Measurements from ENCODE around the gene IL19.

Gene IL19

DNA sequence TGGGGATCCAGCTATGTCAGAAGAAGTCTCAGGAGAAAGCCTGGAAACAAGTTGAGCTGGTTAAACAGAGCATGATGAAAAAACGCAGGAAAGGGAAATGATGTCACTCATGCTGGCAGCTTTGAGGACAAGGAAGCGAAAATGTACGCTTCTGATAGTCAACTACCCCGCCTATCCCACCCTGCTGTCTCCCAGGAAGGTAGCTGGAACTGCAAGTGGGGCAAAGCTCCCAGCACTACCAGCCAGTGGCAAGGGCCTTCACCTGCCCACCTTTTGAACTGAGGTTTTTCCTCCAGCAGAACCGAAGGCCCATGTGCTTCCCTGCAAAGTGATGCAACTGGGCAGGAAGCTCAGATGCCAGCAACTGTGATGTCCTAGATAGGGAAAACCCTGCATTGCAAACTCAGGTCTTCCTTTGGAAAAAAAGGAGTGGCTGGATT is 88.5 kb downstream of the IL19 start:
- no peak for DNase-seq (ENCODE audit: low read depth, low spot score)

GRCh38 chr1:206860165-206860564 is 89.6 kb downstream of the IL19 start:
- no peak for DNase-seq (ENCODE audit: low read depth, low spot score)

DNA sequence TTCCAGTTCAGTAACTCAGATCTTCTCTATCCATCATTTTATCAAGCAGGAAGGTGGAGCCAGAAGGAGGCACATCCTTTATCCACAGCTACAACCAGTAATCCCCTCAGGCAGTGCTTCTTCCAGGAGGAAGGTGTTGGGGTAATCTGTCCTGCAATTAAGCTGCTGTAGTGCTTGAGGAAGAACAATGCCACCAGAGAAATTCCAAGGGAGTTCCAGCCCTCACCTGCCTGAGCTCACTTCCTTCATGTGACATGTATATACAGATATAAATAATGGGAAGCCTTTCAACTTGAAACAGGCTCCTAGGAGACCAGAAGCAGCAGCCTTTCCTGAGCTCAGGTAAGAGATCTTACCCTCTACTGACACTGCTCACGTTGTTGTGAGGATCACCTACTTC is 92.7 kb downstream of the IL19 start:
- DNase-seq (ENCODE audit: low read depth, low spot score), result no peak

DNA sequence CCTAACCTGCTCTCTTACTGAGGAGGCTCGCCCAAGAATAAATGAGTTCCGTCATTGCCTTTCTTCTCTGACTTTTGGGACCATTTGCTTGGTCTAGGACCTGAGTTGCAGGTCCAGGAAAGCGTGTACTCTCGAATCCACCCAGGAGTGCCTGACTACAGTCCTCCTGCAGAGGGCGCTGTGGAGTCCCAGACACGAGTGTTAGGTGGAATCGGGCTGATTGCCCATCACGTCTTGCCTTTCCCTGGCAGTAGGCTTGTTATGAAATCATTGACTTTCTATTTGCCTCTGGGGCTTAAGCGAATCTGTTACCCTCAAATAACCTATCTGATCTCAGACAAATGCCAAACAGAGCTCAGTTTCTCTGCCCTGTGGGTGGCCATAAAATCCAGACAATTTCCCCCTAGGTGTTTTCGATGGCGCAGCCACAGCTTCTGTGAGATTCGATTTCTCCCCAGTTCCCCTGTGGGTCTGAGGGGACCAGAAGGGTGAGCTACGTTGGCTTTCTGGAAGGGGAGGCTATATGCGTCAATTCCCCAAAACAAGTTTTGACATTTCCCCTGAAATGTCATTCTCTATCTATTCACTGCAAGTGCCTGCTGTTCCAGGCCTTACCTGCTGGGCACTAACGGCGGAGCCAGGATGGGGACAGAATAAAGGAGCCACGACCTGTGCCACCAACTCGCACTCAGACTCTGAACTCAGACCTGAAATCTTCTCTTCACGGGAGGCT is 94.5 kb downstream of the IL19 start, which contains the start of gene IL20:
Gene IL20, plus strand, starts transcription at position 685 of the 733 bp plus-strand sequence. CDS start 230 bp downstream, outside the sequence.
- DNase-seq (ENCODE audit: low read depth, low spot score), result peak; percentile 29

DNA sequence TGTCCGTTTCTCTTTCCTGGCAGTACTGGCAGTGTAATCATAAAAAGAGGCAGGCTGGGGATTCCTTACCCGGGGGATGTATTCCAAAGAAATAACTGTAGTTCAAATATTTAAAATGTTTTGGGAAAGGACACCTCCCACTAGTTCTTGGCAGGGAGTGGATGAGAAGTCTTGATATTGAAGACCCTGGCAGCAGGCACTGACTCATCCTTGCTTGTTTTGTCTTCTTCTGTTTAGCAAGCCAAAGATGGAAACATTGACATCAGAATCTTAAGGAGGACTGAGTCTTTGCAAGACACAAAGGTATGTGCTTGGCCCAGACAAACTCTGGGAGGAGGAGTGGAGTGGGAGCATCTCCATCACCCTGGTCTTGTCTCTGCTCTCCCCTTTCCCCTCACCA is 95.5 kb downstream of the IL19 start:
- no peak for DNase-seq (ENCODE audit: low read depth, low spot score)

GRCh38 chr1:206867239-206867638 is 96.7 kb downstream of the IL19 start:
- DNase-seq (ENCODE audit: low read depth, low spot score), result no peak

- no peak for DNase-seq (ENCODE audit: low read depth, low spot score)
Measured at GRCh38 chr1:206867716-206868115, 97.1 kb downstream of the IL19 start.

- DNase-seq (ENCODE audit: low read depth, low spot score), result no peak
Measured at GRCh38 chr1:206868264-206868663, 97.7 kb downstream of the IL19 start.

DNA sequence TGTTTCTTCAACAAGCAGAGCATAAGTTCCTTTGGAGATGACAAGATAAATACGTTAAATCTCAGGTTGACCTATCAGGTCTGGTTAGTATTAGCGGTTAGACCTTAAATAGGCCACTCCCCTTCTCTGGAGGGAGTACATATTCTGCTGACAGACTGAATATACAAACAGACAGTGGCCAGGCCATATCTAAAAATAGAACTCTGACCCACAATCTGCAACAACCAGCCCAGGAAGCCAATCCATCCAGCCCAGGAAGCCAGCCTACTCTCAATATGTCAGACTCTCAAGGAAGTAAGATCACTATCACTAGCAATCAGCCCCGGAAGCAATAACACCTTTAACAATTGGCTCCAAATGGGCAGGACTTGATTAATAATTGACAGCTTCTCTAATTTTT is 101.6 kb downstream of the IL19 start:
- no peak for DNase-seq (ENCODE audit: low read depth, low spot score)

DNA sequence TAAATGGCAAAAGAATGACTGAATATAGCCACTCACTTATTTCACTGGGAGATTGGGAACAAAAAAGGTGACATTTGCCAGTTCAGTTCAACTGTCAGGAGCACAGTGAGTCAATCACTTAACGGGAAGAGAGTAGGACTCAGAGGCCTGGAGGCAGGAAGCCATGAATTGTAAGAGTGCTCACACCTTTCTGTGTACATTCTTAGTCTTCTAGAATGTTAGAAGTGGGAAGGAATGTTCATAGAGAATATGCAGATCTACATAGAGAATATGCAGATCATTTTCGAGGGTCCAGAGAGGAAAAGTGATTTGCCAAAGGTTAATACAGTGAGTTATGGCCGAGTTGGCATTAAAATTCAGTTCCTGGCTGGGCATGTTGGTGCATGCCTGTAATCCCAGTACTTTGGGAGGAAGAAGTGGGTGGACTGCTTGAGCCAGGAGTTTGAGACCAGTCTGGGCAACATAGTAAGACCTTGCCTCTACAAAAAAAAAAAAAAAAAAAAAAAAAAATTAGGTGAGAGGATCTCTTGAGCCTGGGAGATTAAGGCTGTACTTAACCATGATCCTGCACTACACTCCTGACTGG is 103.1 kb downstream of the IL19 start:
- DNase-seq (ENCODE audit: low read depth, low spot score), result no peak

- DNase-seq (ENCODE audit: low read depth, low spot score), result no peak
Measured at GRCh38 chr1:206875752-206876377, 105.3 kb downstream of the IL19 start.

DNA sequence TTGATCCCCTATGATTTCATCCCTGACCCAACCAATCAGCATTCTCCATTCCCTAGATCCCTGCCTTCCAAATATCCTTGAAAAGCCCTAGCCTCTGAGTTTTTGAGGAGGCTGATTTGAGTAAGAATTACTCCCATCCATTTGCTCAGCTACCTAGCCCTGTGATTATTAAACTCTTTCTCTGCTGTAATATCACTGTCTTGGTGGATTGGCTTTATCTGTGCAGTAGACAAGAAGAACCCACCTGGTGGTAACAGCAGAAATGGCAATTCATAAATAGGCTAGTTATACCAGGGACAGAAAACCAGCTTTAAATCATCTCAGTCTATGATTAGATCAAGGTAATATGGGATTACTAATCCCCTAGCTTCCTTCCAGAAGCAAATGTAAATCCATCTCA is 107.9 kb downstream of the IL19 start:
- DNase-seq (ENCODE audit: low read depth, low spot score), result no peak

DNA sequence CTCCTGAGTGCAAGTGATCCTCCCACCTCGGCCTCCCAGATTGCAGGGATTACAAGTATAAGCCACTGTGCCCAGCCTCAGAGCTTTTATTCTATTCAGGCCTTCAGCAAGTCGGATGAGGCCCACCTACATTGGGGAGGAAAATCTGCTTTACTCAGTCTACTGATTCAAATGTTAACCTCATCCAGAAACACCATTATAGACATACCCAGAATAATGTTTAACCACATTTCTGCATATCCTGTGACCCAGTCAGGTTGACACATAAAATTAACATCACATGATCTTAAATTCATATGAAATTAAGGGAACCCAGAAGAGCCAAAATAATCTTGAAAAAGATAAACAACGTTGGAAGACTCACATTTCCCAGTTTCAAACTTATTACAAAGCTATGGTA is 109.7 kb downstream of the IL19 start:
- no peak for DNase-seq (ENCODE audit: low read depth, low spot score)

- DNase-seq (ENCODE audit: low read depth, low spot score), result no peak
Measured at GRCh38 chr1:206882555-206882954, 112.0 kb downstream of the IL19 start.

- no peak for DNase-seq (ENCODE audit: low read depth, low spot score)
Measured at GRCh38 chr1:206883160-206883559, 112.6 kb downstream of the IL19 start.

DNA sequence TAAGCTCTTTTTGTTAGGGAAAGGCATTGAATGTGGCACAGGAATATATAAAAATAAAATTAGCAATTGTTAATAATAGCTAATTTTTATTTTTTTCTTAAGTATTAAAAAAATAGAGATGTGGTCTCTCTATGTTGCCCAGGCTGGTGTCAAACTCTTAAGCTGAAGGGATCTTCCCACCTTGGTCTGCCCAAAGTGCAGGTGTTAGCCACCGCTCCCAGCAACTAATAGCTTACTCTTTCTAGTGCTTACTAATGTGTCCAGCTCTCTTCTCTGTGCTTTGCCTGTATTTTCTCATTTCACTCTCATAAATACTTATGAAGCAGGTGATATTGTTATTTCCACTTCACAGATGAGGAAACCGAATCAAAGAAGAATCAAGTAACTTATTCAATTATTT is 113.3 kb downstream of the IL19 start:
- DNase-seq (ENCODE audit: low read depth, low spot score), result no peak

- no peak for DNase-seq (ENCODE audit: low read depth, low spot score)
Measured at GRCh38 chr1:206885341-206886060, 114.9 kb downstream of the IL19 start.

DNA sequence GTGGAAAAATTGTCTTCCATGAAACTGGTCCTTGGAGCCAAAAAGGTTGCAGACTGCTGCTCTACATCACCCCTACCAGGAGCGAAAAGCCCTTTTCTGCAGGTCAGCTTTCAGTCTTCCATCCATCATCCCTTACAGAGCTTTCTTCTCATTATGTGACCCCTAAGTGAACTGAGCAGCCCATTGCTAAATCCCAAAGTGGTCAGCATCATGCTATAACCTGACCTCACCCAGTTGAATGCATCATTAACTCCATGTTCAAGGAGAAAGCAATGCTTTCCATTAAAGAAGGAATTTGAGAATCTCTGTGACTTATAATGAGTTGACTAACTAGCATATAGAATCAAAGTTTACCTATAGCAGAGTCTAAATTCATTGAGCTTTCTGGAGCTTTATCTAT is 116.3 kb downstream of the IL19 start:
- no peak for DNase-seq (ENCODE audit: low read depth, low spot score)

- DNase-seq (ENCODE audit: low read depth, low spot score), result no peak
Measured at GRCh38 chr1:206887701-206888100, 117.1 kb downstream of the IL19 start.

DNA sequence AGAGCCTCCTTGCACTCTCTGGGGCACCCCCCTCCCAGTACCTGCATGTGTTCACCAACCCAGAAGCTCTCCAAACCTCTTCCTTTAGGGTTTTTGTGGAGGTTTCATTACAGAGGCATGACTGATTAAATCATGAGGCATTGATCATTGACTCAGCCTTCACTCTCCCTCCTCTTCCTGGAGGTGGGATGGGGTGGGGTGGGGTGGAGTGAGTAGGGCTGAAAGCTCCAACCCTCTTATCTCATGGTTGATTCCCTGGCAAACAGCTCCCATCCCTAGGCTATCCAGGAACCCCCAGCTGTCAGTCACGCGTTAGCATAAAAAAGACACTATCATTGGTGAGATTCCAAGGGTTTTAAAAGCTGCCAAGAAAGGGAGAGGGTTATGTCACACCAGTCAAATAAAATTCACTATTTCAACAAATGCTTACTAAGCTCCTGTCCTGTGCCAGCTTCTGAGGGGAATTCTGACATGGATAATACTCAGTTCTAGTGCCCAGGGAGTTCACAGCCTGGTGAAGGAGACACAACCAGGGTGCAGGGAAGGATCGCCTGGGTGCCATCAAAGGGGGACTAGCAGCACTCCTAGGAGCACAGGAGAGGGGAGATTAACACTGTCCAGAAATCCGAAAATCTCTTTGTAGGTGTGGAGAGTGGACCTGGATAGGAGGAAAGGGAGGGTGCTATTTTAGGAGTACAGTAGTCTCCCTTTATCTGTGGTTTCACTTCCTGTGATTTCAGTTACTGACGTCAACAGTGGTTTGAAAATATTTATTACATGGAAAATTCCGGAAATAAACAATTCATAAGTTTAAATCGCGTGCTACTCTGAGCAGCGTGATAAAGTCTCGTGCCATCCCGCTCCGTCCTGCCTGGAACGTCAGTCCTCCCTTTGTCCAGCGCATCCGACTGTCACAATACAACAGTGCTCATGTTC is 119.8 kb downstream of the IL19 start:
- DNase-seq (ENCODE audit: low read depth, low spot score), result no peak

GRCh38 chr1:206891412-206891811 is 120.8 kb downstream of the IL19 start:
- no peak for DNase-seq (ENCODE audit: low read depth, low spot score)
